AG04449 (cell line): ENCODE measurements around the gene TRAK1.

Experiments
- CTCF ChIA-PET: fragments of 350-600 bp; formaldehyde crosslinking; extraction: SDS; loops from one replicate; lab custom pipeline; 2021; ENCODE audit warnings: antibody characterized with exemption; lab: Yijun Ruan, JAX
- POLR2A ChIA-PET: fragments of 400-600, 350-600 bp; formaldehyde crosslinking; extraction: SDS; loops from one replicate; lab custom pipeline; 2020; ENCODE audit warnings: antibody characterized with exemption, inconsistent platforms; lab: Yijun Ruan, JAX
- DNase-seq: peaks from one replicate; pipeline ENCODE4 v3.0.0-alpha.2; 2010; ENCODE audit warnings: low read depth, low spot score
- H3K4me3 ChIP-seq: 2 replicates; pipeline ENCODE4 v1.5.1; 2011; ENCODE audit warnings: low read depth, mild to moderate bottlenecking, control low read depth, low read length
- CTCF ChIP-seq: IDR thresholded peaks from one replicate; pipeline ENCODE4 v1.5.1; 2011; ENCODE audit warnings: mild to moderate bottlenecking, moderate library complexity, low read length, control low read depth, inconsistent platforms; ENCODE audit not compliant: insufficient read depth; ENCODE audit errors: missing control alignments

The TRAK1 gene

GRCh38 chr3:42267878-42268277 lies 176.7 kb downstream of the TRAK1 start:
- TF ChIP-seq CTCF = no peak
- DNase-seq = no peak
- ChIA-PET CTCF (no interaction called here), POLR2A (no interaction called here)
- H3K4me3 ChIP-seq = no peak overlapping the region

GRCh38 chr3:42269647-42270046 lies 178.5 kb downstream of the TRAK1 start:
- H3K4me3 ChIP-seq = no peak overlapping the region
- ChIA-PET POLR2A (no interaction called here), CTCF (interaction anchor here (0.8 kb wide), 1 partner anchor 174 kb away, joined by 3 read pairs; no protein-coding TSS in a partner anchor)
- TF ChIP-seq CTCF = no peak
- no peak for DNase-seq

- CTCF ChIA-PET = no interaction called here
- DNase-seq = no peak
- H3K4me3 ChIP-seq = no peak overlapping the region
- TF ChIP-seq CTCF = no peak
- POLR2A ChIA-PET = no interaction called here
These were observed 179.4 kb downstream of the TRAK1 start for GRCh38 chr3:42270561-42270960.

- TF ChIP-seq CTCF = no peak
- no peak overlapping the region for H3K4me3 ChIP-seq
- CTCF ChIA-PET = no interaction called here
- no peak for DNase-seq
- POLR2A ChIA-PET = no interaction called here
These were observed 180.6 kb downstream of the TRAK1 start for GRCh38 chr3:42271786-42272185.

GRCh38 chr3:42273361-42273760 lies 182.2 kb downstream of the TRAK1 start:
- ChIA-PET CTCF (no interaction called here), POLR2A (no interaction called here)
- TF ChIP-seq CTCF = no peak
- DNase-seq = no peak
- no peak overlapping the region for H3K4me3 ChIP-seq

- no peak for DNase-seq
- no peak for TF ChIP-seq CTCF
- CTCF ChIA-PET = no interaction called here
These were observed 183.1 kb downstream of the TRAK1 start for GRCh38 chr3:42274266-42274665.

GRCh38 chr3:42275217-42275616 lies 184.1 kb downstream of the TRAK1 start:
- no peak for TF ChIP-seq CTCF
- DNase-seq = no peak
- ChIA-PET CTCF (no interaction called here), POLR2A (no interaction called here)
- H3K4me3 ChIP-seq = no peak overlapping the region

More at GRCh38 chr3:42274266-42274665, 183.1 kb downstream of the TRAK1 start:
- POLR2A ChIA-PET = no interaction called here
- no peak overlapping the region for H3K4me3 ChIP-seq
